Stimulated activated naive CD4-positive, alpha-beta T cell (primary cell): Measurements from ENCODE around the gene SLC29A4.
"Not testable (repeated sequence)": the region's sequence is repeated elsewhere in the genome, so short reads cannot be mapped to it uniquely, and the experiment has no call there.

ENCODE experiments used
- DNase-seq, 6 experiments: peaks; one replicate each; lab custom pipeline; 2025; lab: John Stamatoyannopoulos, UW

The SLC29A4 gene

GRCh38 chr7:5296015-5296610 lies 13.4 kb downstream of the SLC29A4 start:
- peak in 1 of 6 experiments; percentile 37 for DNase-seq

GRCh38 chr7:5296611-5297226 lies 14.0 kb downstream of the SLC29A4 start:
- peak; percentile 64 to 83 (median 76) for DNase-seq

- DNase-seq: no peak
These were observed 17.6 kb downstream of the SLC29A4 start for GRCh38 chr7:5300366-5300765.

GRCh38 chr7:5302577-5302976 lies 19.8 kb downstream of the SLC29A4 start:
- DNase-seq: no peak

GRCh38 chr7:5303061-5303460 lies 20.3 kb downstream of the SLC29A4 start:
- no peak for DNase-seq

GRCh38 chr7:5303591-5304505 lies 21.1 kb downstream of the SLC29A4 start:
- no peak for DNase-seq

- not testable (repeated sequence) for DNase-seq
These were observed 22.3 kb downstream of the SLC29A4 start for GRCh38 chr7:5305050-5305449.

- DNase-seq: not testable (repeated sequence)
These were observed 24.7 kb downstream of the SLC29A4 start for GRCh38 chr7:5307221-5308142.

- no peak for DNase-seq
These were observed 26.4 kb downstream of the SLC29A4 start for GRCh38 chr7:5309146-5309545.

- DNase-seq: no peak
These were observed 28.2 kb downstream of the SLC29A4 start for GRCh38 chr7:5310822-5311405.

- DNase-seq: not testable (repeated sequence)
These were observed 29.7 kb downstream of the SLC29A4 start for GRCh38 chr7:5312276-5313070.

- not testable (repeated sequence) for DNase-seq
These were observed 30.5 kb downstream of the SLC29A4 start for GRCh38 chr7:5313076-5313885.

GRCh38 chr7:5314864-5315263 lies 32.1 kb downstream of the SLC29A4 start:
- DNase-seq: no peak

- DNase-seq: no peak
These were observed 33.0 kb downstream of the SLC29A4 start for GRCh38 chr7:5315761-5316160.

GRCh38 chr7:5318613-5319012 lies 35.9 kb downstream of the SLC29A4 start:
- DNase-seq: not testable (repeated sequence)

- DNase-seq: no peak
These were observed 37.6 kb downstream of the SLC29A4 start for GRCh38 chr7:5320391-5320790.

- DNase-seq: no peak
These were observed 38.2 kb downstream of the SLC29A4 start for GRCh38 chr7:5320802-5321396.

- no peak for DNase-seq
These were observed 40.1 kb downstream of the SLC29A4 start for GRCh38 chr7:5322621-5323410.
